Neural progenitor cell (in vitro differentiated cells): ENCODE results near the gene KCTD14. TPM values are rescaled to one million over a fixed set of nuclear protein-coding genes. Genes with fewer than 3 reads are reported as not detected.

ENCODE experiments used
- DNase-seq: peaks from one replicate; pipeline ENCODE4 v3.0.0-alpha.2; 2016; ENCODE audit warnings: low spot score
- H2AFZ ChIP-seq: fragments of 200-600 bp; sonication (generic); replicated peaks from 2 replicates; pipeline ENCODE4 v1.6.1; 2016; ENCODE audit warnings: antibody characterized with exemption
- H3F3A ChIP-seq: fragments of 200-600 bp; sonication (generic); 2 replicates; pipeline ENCODE4 v1.6.1; 2016; ENCODE audit warnings: antibody characterized with exemption, low read depth
- H3K27ac ChIP-seq: fragments of 200-600 bp; sonication (generic); 2 replicates; pipeline ENCODE4 v1.5.1; 2016; ENCODE audit warnings: mild to moderate bottlenecking
- H3K27me3 ChIP-seq: fragments of 200-600 bp; sonication (generic); 2 replicates; pipeline ENCODE4 v1.6.1; 2016; ENCODE audit warnings: mild to moderate bottlenecking, moderate library complexity
- H3K36me3 ChIP-seq: fragments of 200-600 bp; sonication (generic); 2 replicates; pipeline ENCODE4 v1.5.1; 2016
- H3K4me1 ChIP-seq: fragments of 200-600 bp; sonication (generic); 2 replicates; pipeline ENCODE4 v1.6.1; 2016; ENCODE audit warnings: mixed run types
- H3K4me2 ChIP-seq: fragments of 200-600 bp; sonication (generic); 2 replicates; pipeline ENCODE4 v1.6.1; 2016
- H3K4me3 ChIP-seq: fragments of 200-600 bp; sonication (generic); 2 replicates; pipeline ENCODE4 v1.5.1; 2016
- H3K79me2 ChIP-seq: fragments of 200-600 bp; sonication (generic); 2 replicates; pipeline ENCODE4 v1.6.1; 2016; ENCODE audit warnings: low read depth
- H3K9ac ChIP-seq: fragments of 200-600 bp; sonication (generic); 2 replicates; pipeline ENCODE4 v1.6.1; 2016
- H3K9me3 ChIP-seq: fragments of 200-600 bp; sonication (generic); 2 replicates; pipeline ENCODE4 v1.5.1; 2016; ENCODE audit warnings: low read depth
- H4K20me1 ChIP-seq: fragments of 200-600 bp; sonication (generic); 2 replicates; pipeline ENCODE4 v1.6.1; 2016; ENCODE audit warnings: low read depth
- H3K27ac Mint-ChIP-seq: 3 replicates; pipeline ENCODE4 v1.8.0; 2021; ENCODE audit warnings: mixed read lengths
- H3K27me3 Mint-ChIP-seq: 2 replicates; pipeline ENCODE4 v1.8.0; 2022; ENCODE audit warnings: low read depth, mild to moderate bottlenecking, inconsistent platforms, moderate library complexity, mixed read lengths; ENCODE audit not compliant: insufficient read depth
- H3K36me3 Mint-ChIP-seq: 3 replicates; pipeline ENCODE4 v1.8.0; 2021; ENCODE audit warnings: mixed read lengths
- H3K4me1 Mint-ChIP-seq: 3 replicates; pipeline ENCODE4 v1.8.0; 2021; ENCODE audit warnings: mixed read lengths
- H3K4me3 Mint-ChIP-seq: 3 replicates; pipeline ENCODE4 v1.8.0; 2021; ENCODE audit warnings: mild to moderate bottlenecking, moderate library complexity, mixed read lengths
- H3K9me3 Mint-ChIP-seq: 3 replicates; pipeline ENCODE4 v1.8.0; 2020; ENCODE audit warnings: mixed read lengths
- CTCF ChIP-seq: fragments of 200-600 bp; sonication (generic); IDR thresholded peaks from 2 replicates; pipeline ENCODE4 v1.5.1; 2017; ENCODE audit warnings: antibody characterized with exemption, mild to moderate bottlenecking
- EZH2 ChIP-seq: fragments of 200-600 bp; sonication (generic); IDR thresholded peaks from 2 replicates; pipeline ENCODE4 v1.6.1; 2017; ENCODE audit warnings: antibody characterized with exemption, mild to moderate bottlenecking, moderate library complexity
- EZH2phosphoT487 ChIP-seq: fragments of 200-600 bp; sonication (generic); IDR thresholded peaks from 2 replicates; pipeline ENCODE4 v1.6.1; 2017; ENCODE audit warnings: antibody characterized with exemption
- total RNA-seq: library from RNA; depleted of rRNA; stranded (reverse); fragments of >200 nt; gene quantifications from 2 replicates; pipeline ENCODE4 v1.2.3, GENCODE V29; 2015; ENCODE audit warnings: low replicate concordance

Gene KCTD14
- total RNA-seq, 1 donor from 2014 or later, result 5.3 TPM

GRCh38 chr11:77999446-78000030 lies 23.5 kb downstream of the KCTD14 start:
- no peaks in the 10 kb centered on the region for H3K9me3 ChIP-seq
- no peaks in the 10 kb centered on the region for H3K9me3 Mint-ChIP-seq
- no peaks in the 10 kb centered on the region for H3K4me1 ChIP-seq
- no peaks in the 10 kb centered on the region for H3K36me3 ChIP-seq
- peak overlapping the region; percentile 42 for H2AFZ ChIP-seq
- no peak overlapping the region for H3K27ac Mint-ChIP-seq
- H3K4me1 Mint-ChIP-seq, result peaks cover 14% of the 10 kb centered on the region
- peaks cover 2% of the 10 kb centered on the region for H3K27me3 Mint-ChIP-seq
- no peak for DNase-seq
- peaks cover 5% of the 10 kb centered on the region for H3K27me3 ChIP-seq
- no peak overlapping the region for H3K27ac ChIP-seq
- H3K4me3 ChIP-seq, result no peak overlapping the region
- no peak overlapping the region for H3K4me3 Mint-ChIP-seq
- H4K20me1 ChIP-seq, result no peaks in the 10 kb centered on the region
- no peak overlapping the region for H3K4me2 ChIP-seq
- no peaks in the 10 kb centered on the region for H3K36me3 Mint-ChIP-seq
- peaks cover 6% of the 10 kb centered on the region for H3F3A ChIP-seq
- TF ChIP-seq CTCF (no peak), EZH2 (no peak), EZH2phosphoT487 (no peak)
- no peaks in the 10 kb centered on the region for H3K79me2 ChIP-seq
- H3K9ac ChIP-seq, result no peak overlapping the region

DNA sequence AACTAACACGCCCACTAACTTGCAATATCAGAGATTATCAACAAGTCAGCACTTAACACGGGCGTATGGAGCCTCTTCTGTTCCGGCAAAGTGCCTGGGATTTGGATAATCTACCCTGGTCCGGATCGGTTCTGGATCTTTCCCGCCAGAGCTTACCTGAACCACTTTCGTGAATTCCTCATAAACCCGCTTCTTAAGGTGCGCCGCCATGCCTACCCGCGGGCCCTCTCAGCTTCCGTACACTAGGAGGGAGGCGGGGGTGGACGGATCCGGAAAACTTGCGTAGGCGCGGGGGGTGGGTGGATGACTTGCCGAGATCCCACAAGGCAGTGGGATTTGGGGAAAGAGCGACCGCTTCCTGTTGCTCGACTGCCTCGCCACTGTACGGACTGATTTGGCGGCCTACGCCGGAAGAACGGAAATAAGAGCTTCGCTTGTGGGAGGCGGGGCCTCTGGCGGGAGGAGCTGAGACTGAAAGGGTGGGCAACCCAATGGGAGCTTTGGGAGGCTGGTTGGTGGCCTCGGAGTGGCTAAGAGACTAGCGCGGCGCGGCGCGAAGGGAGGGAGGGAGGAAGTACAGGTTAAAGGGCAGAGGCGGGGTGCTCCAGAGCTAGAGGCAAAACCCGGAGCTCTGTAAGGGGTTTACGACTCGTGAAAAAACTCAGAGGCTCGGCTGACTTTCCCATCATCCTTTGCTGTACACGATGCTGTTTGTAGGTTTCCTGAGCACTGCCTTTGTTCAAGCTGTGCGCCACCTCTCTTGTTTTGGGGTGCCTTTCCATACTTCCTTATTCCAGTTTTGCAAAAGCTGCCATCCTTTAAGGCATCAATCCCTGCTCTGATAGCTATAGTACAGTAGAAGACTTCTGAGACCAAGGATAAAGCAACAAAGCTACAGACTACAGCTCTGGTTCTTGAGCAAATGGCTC lies 28.4 kb downstream of the KCTD14 start, which contains the start of gene INTS4:
Gene INTS4 (minus strand): TSS at position 235 of the 929 bp plus-strand sequence. CDS start 25 bp downstream, at position 210.
- Histone ChIP-seq H3K9me3 (no peaks in the 10 kb centered on the region), H2AFZ (peak within 1 kb of the TSS; percentile 95), H3K27ac (peak within 1 kb of the TSS; percentile 56), H3K4me3 (peak within 1 kb of the TSS; percentile 94), H3K36me3 (no peaks in the 10 kb centered on the region), H3K79me2 (peaks cover 27% of the 10 kb centered on the region), H4K20me1 (peaks cover 4% of the 10 kb centered on the region), H3K4me2 (peak within 1 kb of the TSS; percentile 84), H3K4me1 (peaks cover 7% of the 10 kb centered on the region), H3K27me3 (no peaks in the 10 kb centered on the region), H3F3A (peaks cover 9% of the 10 kb centered on the region), H3K9ac (peak within 1 kb of the TSS; percentile 90)
- DNase-seq, result peak; percentile 100
- Mint-ChIP-seq H3K4me3 (peak within 1 kb of the TSS; percentile 99), H3K27ac (peak within 1 kb of the TSS; percentile 92), H3K27me3 (no peaks in the 10 kb centered on the region), H3K36me3 (no peaks in the 10 kb centered on the region), H3K4me1 (peaks cover 21% of the 10 kb centered on the region), H3K9me3 (no peaks in the 10 kb centered on the region)
- no peak for TF ChIP-seq EZH2phosphoT487

DNA sequence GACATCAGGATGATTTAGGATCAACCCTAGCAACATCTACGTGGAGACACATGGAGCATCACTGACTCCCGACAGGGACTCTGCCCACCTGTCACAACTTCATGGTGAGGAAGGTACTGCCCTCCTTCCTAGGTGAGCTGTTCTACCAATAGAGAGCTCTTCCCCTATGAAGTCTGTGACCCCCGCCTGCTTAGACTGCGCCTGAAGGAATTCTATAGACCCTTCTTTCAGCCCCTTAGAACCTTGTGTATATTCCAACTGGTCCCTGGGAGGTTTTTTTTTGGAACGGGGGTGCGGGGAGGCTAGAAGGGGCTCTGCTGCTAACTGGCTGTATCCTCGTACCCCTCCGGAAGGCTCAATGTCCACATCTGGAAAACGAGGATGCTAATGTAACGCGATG lies 29.2 kb downstream of the KCTD14 start:
- Histone ChIP-seq H3K27ac (no peak overlapping the region), H3K9ac (peak overlapping the region; percentile 90), H3K4me1 (peaks cover 7% of the 10 kb centered on the region), H3K27me3 (no peaks in the 10 kb centered on the region), H3K4me2 (peak overlapping the region; percentile 84), H4K20me1 (peaks cover 5% of the 10 kb centered on the region), H2AFZ (peak overlapping the region; percentile 95), H3K79me2 (peaks cover 27% of the 10 kb centered on the region), H3K36me3 (no peaks in the 10 kb centered on the region), H3K4me3 (peak overlapping the region; percentile 94), H3K9me3 (no peaks in the 10 kb centered on the region), H3F3A (peaks cover 9% of the 10 kb centered on the region)
- no peak for TF ChIP-seq CTCF
- TF ChIP-seq EZH2, result no peak
- no peak for TF ChIP-seq EZH2phosphoT487
- H3K36me3 Mint-ChIP-seq, result no peaks in the 10 kb centered on the region
- peak overlapping the region; percentile 92 for H3K27ac Mint-ChIP-seq
- H3K27me3 Mint-ChIP-seq, result no peaks in the 10 kb centered on the region
- no peaks in the 10 kb centered on the region for H3K9me3 Mint-ChIP-seq
- peak overlapping the region; percentile 99 for H3K4me3 Mint-ChIP-seq
- H3K4me1 Mint-ChIP-seq, result peaks cover 15% of the 10 kb centered on the region
- DNase-seq, result peak; percentile 27
